GM10847 (cell line): Measurements from ENCODE around the gene CCL23.

Experiments used
- POLR2A ChIP-seq: IDR thresholded peaks from 2 replicates; pipeline ENCODE4 v1.6.1; 2011; ENCODE audit not compliant: insufficient read length; ENCODE audit errors: extremely low read depth

CCL23 gene, protein sequence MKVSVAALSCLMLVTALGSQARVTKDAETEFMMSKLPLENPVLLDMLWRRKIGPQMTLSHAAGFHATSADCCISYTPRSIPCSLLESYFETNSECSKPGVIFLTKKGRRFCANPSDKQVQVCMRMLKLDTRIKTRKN

DNA sequence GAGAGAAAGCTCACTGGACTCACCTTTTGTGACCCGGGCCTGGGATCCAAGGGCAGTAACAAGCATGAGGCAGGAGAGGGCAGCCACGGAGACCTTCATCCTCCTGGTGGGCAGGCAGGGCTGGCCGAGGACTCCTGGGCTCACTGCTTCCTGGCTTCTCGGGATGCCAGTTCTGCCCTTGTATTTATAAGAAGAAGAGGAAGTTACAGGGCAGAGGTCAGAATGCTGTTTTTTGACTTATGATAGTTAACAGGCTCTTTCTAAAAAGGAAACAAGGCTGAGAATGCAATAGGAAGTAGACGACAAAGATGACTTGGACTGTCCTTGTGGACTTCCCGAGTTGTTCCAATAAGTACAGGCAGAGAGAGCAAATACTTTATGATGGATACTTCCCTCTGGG is at the start of gene CCL23:
TSS of gene CCL23 (minus strand) at position 174 of the 400 bp plus-strand sequence. CDS start at position 99, 75 bp downstream.
- TF ChIP-seq POLR2A = no peak

DNA sequence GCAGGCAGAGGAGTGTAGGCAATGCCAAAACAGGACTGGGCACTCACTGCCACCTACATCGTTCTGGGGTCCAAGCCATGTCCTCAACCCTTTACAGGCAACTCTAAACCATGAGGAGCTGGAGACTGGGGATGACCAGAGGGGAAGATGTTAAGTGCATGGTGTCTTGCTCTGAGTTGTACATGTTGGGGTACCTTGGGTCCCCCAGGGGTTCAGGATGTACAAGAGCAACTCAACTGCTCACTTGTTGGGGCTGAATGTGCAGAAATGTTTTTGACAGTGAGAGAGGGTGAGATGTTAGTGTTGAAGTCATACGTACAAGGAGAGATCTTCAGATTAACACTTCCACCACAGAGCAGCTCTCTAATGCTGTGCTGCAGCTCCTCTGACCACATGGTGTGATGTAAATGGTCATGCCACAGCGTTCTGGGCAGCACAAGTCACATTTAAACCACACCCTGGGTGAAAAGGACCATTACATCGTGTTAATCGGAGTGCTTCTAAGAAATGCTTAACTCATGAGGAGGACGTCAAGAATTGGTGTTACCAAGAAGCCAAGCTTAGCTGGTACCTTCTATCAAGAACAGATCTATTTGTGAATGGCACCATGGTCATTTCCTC is 48.7 kb upstream of the CCL23 start:
- no peak for TF ChIP-seq POLR2A

DNA sequence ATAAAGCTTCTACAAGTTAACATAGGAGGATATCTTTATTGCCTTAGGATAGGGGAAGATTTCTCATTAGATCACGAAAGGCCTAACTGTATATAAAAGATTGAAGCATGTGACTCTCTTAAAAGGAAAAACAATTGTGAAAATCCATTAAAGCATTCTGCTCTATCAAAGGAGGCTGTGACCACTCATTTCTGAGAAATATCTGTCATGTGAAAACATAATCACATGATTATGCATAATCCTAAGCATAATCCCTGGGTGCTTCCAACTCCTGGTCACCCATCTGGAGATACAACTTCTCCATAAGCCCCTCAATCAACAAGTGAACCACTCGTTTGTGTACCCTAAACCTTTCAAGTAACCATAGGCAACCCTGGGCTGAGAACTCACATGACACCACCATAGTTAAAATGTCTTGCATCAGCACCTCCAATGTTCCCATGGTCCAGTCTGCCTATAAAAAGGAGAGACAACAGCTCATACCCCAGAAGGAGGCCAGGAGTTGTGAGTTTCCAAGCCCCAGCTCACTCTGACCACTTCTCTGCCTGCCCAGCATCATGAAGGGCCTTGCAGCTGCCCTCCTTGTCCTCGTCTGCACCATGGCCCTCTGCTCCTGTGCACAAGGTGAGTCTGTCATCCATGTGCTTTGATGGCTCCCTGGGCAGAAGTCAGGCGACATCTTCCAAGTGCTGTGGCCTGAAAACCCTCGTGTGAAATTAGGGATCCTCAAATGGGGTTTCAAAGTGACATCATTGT is 46.2 kb upstream of the CCL23 start, which contains the start of gene CCL18:
TSS of gene CCL18 (plus strand) at position 487 of the 756 bp plus-strand sequence. CDS start at position 558, 71 bp downstream.
- TF ChIP-seq POLR2A = no peak

DNA sequence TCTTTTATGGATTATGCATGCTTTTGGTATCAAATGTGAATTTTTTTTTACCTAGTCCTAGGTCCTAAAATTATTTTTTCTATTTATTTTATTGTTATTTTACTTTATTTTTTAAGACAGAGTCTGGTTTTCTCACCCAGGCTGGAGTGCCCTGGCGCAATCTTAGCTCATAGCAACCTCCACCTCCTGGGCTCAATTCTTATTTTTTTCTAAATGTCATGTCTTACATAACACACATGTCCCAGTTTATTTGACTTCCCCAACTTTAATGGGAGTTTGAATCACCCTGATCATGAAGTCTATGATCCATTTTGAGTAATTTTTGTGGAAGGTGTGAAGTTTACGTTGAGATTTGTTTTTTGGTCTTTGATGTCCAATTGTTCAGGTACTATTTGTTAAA is 43.0 kb upstream of the CCL23 start:
- TF ChIP-seq POLR2A = no peak

DNA sequence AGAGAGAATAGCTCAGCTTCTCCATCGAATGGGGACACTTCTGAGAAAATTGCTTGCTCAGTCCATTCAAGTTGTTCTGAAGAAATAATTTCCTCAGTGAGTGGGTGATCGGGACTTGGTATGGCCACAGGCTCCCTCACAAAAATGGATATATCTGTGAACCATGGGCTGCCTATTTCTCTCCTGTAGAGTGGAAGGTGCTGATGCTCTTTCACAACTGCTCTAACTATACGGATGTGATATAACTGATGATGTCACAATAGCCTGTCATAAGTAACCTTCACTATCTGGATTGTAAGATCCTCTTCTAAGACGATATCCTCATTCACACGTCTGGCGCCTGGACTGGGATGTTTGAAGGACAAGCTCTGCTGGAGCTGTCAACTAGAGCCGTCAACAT is 41.6 kb upstream of the CCL23 start:
- no peak for TF ChIP-seq POLR2A

DNA sequence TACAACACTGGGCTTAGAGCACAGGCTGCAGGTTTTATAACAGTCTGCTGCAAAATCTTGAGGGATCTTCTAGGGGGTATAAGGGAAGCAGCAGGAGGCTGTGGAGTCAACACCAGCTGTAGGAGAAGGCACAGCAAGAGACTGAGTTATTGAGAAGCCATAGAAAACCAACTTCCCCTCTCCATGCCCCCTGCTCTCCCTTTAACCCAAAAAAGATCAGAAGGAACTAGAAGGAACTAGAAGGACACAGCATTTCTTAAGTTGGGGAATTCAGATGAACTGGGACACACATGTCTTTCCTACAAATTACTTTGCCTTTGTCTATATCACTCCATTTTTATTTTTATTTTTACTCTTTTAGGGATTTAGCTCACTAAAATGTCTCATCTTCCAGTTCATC is 40.1 kb upstream of the CCL23 start:
- TF ChIP-seq POLR2A = no peak

DNA sequence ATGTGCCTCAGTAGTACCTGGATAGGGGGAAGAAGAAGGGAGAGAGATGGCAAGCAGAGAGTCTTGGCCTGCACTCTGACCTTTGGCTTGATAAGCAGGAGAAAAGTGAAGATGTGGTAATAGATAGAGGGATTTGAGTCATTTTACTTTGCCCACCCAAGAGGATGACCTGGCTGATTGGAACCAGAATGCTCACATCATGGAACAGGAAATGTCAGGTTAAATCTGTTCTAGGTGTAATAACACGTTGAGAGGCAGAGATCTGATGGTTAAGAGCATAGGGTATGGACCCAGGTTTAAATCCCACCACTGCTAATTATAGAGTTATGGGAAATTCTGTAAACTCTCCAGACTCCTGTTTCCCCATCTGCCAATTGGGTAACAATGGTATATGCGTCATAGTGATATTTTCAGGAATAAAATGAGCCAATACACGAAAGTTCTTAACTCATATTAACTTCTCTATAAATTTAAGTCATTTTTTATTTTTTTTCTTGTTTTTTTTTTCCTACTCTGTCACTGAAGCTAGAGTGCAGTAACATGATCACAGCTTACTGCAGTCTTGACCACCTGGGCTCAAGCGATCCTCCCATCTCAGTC is 38.2 kb upstream of the CCL23 start:
- TF ChIP-seq POLR2A = no peak

DNA sequence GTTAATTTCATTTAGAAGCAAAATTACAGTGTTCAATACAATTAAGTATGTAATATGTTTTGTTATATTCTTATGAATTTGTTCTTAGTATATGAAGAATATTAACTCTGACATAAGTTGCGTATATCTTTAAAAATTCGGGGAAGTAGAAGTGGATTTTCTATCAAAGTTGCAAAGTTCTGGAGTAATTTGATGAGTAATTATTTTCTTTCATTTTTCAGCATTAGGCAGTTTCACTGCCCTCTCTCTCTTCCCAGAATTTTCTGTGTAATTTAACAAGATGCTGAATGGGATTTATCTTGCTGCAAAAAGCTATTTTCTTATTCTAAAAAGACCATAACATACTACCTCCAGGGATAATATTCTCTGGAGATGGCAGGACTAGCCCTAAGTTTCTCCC is 37.4 kb upstream of the CCL23 start:
- TF ChIP-seq POLR2A = no peak

DNA sequence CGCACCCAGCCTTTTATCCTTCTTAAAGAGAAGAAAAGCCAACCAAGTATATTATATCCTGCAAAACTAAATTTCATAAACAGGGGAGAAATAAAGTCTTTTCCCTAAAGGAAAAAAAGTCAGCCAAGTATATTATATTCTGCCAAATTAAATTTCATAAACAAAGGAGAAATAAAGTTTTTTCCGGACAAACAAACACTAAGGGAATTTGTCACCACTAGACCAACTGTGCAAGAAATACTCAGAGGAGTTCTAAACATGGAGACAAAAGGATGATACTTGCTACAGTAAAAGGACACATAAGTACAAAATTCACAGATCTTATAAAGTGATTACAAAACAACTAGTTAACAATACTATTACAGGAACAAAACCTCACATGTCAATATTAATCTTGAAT is 31.9 kb upstream of the CCL23 start:
- TF ChIP-seq POLR2A = no peak

DNA sequence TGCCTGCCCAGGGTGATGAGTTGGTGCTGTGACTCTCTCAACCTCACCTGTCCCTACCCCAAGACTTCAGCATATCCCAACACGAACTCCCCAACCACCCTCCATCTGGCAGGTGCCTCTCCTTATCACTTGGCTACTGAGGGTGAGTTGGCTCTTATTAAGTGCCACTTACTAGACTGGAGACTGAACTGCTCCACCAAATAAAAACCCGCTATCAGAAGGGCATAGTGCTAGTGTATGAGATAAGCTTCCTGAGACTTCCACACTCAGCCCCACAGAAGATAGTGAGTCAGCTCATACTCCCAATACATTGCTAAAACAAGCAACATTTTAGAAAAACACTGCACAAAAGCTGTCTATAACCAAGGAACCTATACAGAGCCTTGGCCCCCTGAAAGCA is 30.3 kb upstream of the CCL23 start:
- no peak for TF ChIP-seq POLR2A

DNA sequence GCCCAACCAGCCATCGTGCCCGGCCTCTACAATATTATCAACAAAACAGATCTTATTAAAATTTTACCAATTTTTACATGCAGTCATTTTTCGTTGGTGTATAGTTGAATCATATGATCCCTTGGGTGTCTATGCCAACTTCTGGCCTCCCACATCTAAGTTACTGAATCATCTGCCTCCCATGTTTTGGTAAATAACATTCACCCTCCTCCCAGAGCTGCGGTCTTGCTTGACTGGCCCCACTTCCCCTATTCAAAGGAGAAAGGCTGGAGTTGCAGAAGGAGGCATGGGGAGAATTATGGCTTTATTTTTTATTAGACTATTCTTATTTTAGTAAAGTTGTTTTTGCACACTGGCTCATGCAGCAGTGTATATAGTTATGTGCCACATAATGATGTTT is 18.5 kb upstream of the CCL23 start:
- TF ChIP-seq POLR2A = no peak

DNA sequence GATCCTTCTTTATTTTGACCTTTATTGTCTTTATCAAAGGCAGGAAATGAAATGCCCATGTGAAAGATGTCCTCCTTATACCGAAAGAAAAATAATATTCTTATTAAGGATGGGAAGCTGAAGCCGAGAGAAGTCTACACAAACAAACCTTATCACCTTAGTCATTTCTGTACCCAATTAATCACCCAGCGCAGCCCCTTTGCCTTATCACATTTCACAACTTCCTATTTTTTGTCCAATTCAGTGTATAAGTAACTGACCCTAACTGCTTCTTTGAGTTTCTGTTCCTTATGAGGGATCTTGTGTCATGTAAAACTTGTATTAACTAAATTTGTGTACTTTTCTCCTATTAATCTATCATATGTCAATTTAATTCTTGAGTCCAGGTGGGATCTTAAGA is 16.4 kb upstream of the CCL23 start:
- TF ChIP-seq POLR2A = no peak

DNA sequence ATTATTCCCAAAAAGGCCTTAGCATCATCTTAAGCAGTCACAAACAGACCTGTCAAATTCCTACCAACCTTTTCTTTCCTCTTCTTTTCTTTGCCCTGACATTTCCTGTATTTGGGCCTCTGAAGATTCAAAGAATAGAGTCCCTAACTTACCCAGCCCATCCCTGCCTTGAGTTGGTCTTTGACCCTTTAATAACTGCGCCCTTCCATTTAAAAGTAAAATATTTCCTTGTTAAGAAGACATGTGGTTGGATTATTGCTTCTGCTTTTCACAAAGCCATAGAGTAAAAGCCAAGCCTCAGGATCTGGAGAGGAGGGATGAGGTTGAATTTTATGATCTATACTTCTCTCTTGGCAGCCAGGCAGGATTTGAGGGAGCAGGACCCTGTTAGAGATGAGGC is 13.2 kb upstream of the CCL23 start:
- no peak for TF ChIP-seq POLR2A

DNA sequence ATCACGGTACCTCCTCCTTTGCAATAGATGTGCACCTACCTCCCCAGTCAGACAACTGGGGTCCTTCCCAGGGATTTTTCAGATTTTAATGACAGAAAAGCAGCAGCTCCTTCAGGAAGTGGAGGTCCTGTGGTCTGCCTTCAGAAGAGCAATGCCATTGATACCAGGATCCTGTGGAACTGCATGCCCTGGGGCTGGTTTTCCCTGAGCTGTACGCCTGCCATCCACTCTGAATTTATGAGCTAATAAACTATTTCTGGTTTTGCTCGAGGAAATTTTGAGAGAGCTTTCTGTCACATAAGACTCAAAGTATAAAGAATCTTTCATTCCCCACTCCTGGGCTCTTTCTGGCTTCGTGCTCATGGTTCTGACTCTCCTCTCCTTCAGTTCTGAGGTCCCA is 10.0 kb upstream of the CCL23 start:
- TF ChIP-seq POLR2A = no peak

DNA sequence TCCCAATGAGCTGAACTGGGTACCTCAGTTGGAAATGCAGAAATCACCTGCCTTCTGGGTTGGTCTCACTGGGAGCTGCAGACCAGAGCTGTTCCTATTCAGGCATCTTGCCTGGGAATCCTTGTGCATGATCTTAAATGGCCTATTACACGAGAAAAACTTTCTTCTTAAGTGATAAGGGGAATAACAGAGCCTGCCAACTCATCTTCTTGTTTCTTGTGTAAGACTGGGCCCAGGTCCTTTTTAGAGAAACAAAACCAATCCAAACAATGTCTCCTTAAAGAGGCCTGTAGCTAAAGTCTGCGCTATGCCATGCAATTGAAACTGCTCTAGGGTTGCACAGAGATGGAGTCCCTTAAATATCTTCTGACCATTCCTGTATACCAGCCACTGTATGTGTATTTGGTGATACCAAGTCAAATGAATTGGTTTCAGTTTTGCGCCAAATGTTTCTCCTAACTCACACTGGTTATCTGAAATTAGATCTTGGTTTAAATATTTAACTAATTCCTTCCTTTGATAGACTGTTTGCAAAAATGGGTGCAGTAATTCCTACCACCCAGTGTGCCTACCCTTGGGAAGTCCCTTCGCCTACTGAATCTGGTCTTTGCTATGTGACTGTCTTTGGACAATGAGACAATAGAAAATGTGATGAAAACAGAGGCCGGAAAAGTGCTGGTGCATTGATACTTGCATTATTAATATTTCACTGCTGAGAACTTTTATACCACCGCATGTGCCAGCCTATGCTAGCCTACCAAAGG is 6.5 kb upstream of the CCL23 start:
- TF ChIP-seq POLR2A = no peak

DNA sequence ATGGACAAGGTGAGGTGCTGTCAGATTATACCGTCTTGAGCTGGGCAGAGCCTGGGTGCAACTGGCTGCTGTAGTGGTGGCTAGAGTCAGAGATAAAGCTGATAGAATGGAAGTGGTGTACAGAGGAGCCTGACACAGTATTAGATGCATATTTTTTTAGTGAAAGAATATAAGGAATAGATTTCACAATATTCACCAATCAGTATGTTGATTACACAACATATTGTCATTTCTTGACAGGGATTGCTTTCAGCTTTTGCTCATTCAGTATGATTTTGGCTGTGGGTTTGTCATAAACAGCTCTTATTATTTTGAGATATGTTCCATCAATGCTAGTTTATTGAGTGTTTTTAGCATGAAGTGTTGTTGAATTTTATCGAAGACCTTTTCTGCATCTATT is 1.7 kb upstream of the CCL23 start:
- TF ChIP-seq POLR2A = no peak

DNA sequence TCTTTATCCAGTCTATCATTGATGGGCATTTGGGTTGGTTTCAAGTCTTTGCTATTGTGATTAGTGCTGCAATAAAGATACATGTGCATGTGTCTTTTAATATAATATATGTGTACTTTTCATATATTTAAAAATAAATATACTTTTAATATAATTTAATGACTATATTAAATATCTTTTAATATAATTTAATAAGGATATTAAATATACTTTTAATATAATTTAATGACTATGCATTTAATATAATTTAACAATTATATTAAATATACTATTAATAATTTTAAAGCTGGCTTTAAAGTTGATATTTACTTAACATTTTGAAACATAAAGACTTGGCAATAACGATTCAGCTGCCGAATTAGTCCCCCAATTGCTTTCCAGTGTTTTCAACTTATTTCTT is 1.2 kb downstream of the CCL23 start:
- TF ChIP-seq POLR2A = no peak
